SK-N-MC (cell line): ENCODE data around the gene SLC10A1.

Source experiments
- EZH2 ChIP-seq: fragments of 200-600 bp; sonication (generic); IDR thresholded peaks from one replicate; pipeline ENCODE4 v1.6.1; 2017; ENCODE audit warnings: antibody characterized with exemption
- POLR2AphosphoS5 ChIP-seq: IDR thresholded peaks from 2 replicates; pipeline ENCODE4 v1.6.1; 2012; ENCODE audit warnings: mild to moderate bottlenecking, low read depth, low read length, borderline replicate concordance

DNA sequence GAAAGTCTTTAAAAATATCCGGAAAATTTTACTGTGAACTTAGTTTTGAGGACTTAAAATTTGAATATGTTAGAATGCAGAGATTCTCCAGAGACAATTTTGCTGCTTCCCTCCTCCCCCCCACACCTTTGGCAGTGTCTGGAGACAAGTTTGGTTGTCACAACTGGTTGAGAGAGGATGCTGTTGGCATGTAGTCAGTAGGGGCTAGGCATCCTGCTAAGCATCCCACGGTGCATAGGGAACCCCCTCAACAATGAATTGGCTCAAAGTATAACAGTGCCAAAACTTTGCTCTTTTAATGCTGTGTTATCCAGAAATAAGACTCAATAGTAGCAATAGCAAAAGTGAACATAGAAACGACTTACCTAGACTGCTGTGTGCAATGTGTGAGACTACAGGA lies 26.5 kb downstream of the SLC10A1 start:
- TF ChIP-seq EZH2 (no peak), POLR2AphosphoS5 (no peak)
